Measurements from ENCODE around the gene TRAF2. TPM values are rescaled to one million over a fixed set of nuclear protein-coding genes. Genes with fewer than 3 reads are reported as not detected.
A peak's percentile ranks its signal among the peaks of the same experiment; 100 is the strongest.

TRAF2 gene
- total and polyA plus RNA-seq, 9 of the 15 experiments (the other 6 are each of a cell fraction or from before 2014, with no cell fraction given), result 0.24 to 45.2 (median 18.0) TPM

GRCh38 chr9:136857581-136858412 lies 28.5 kb upstream of the TRAF2 start (continued):
- TF ChIP-seq FIP1L1 (IDR thresholded peaks at IDR 0.05; ENCODE audit: low read depth, low read length, poor library complexity, severe bottlenecking) (no peak), POLR2G (IDR thresholded peaks at IDR 0.05; ENCODE audit: low read depth, low read length) (peak; percentile 68), TFAM (CRISPR knock-in tag; conservative IDR thresholded peaks at IDR 0.05) (no peak), MED1 (CRISPR knock-in tag; IDR thresholded peaks at IDR 0.05; ENCODE audit: borderline replicate concordance) (no peak), ARID3B (CRISPR knock-in tag; IDR thresholded peaks at IDR 0.05; ENCODE audit: borderline replicate concordance) (no peak), FOXM1 (IDR thresholded peaks at IDR 0.05; ENCODE audit: low read depth) (no peak), FOXM1 (CRISPR knock-in tag; IDR thresholded peaks at IDR 0.05; ENCODE audit: low read depth) (no peak), ZNF282 (CRISPR knock-in tag; IDR thresholded peaks at IDR 0.05) (no peak), RBM22 (IDR thresholded peaks at IDR 0.05; ENCODE audit: low read depth, low read length, poor library complexity, severe bottlenecking) (peak; percentile 9), ZNF384 (IDR thresholded peaks at IDR 0.05; ENCODE audit: low read depth, low read length) (no peak), ZNF77 (CRISPR knock-in tag; IDR thresholded peaks at IDR 0.05) (no peak), ZNF175 (CRISPR knock-in tag; IDR thresholded peaks at IDR 0.05; ENCODE audit: low read depth) (no peak), HES1 (IDR thresholded peaks at IDR 0.05; ENCODE audit: low read depth) (no peak), FOXA1 (IDR thresholded peaks at IDR 0.05; ENCODE audit: borderline replicate concordance) (no peak), TAF9B (IDR thresholded peaks at IDR 0.05; ENCODE audit: partially characterized antibody) (no peak), PREB (CRISPR knock-in tag; IDR thresholded peaks at IDR 0.05) (no peak), IRF1 (CRISPR knock-in tag; IDR thresholded peaks at IDR 0.05; ENCODE audit: borderline replicate concordance) (no peak), IFI16 (CRISPR knock-in tag; IDR thresholded peaks at IDR 0.05) (no peak), RBFOX2 (IDR thresholded peaks at IDR 0.05; ENCODE audit: low read depth, low read length) (peak; percentile 42), EP400 (IDR thresholded peaks at IDR 0.05) (no peak), MTA1 (IDR thresholded peaks at IDR 0.05; ENCODE audit: borderline replicate concordance) (no peak), ZBTB12 (CRISPR knock-in tag; IDR thresholded peaks at IDR 0.05) (no peak), MYC (IDR thresholded peaks at IDR 0.05; ENCODE audit: low read depth, low read length) (no peak), MYC (CRISPR knock-in tag; IDR thresholded peaks at IDR 0.05; ENCODE audit: borderline replicate concordance, low read depth) (no peak)
